ENCODE measurements around the gene SDK1.

DNA sequence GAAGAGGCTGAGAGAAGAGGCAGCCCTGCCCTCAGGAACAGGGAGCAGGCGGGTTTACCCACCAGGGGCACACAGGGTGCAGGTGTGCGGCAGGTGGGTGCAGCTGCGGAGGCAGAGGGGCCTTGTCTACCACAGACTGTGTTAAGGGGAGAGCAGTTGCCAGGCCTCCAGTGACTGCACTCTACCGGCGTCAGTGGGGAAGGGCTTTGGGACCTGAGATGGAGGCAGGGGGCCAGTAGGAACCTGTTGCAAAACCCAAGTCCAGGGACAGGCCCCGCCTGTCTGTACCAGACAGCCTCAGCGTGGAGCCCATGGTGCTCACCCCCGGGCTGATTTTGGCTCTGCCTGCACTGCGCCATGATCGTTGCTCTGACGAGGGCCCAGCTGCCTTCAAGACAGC, 873.4 kb downstream of the SDK1 start:
- TF ChIP-seq, protein P1, sequence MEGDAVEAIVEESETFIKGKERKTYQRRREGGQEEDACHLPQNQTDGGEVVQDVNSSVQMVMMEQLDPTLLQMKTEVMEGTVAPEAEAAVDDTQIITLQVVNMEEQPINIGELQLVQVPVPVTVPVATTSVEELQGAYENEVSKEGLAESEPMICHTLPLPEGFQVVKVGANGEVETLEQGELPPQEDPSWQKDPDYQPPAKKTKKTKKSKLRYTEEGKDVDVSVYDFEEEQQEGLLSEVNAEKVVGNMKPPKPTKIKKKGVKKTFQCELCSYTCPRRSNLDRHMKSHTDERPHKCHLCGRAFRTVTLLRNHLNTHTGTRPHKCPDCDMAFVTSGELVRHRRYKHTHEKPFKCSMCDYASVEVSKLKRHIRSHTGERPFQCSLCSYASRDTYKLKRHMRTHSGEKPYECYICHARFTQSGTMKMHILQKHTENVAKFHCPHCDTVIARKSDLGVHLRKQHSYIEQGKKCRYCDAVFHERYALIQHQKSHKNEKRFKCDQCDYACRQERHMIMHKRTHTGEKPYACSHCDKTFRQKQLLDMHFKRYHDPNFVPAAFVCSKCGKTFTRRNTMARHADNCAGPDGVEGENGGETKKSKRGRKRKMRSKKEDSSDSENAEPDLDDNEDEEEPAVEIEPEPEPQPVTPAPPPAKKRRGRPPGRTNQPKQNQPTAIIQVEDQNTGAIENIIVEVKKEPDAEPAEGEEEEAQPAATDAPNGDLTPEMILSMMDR (IDR thresholded peaks at IDR 0.05), result no peak
- no peak for TF ChIP-seq POLR2A (IDR thresholded peaks at IDR 0.05)
